ENCODE results near the gene TMX2. TPM values are rescaled to one million over a fixed set of nuclear protein-coding genes. Genes with fewer than 3 reads are reported as not detected.

The TMX2 gene
- total RNA-seq, 1 experiment from 2014 or later, result 93.9 TPM

DNA sequence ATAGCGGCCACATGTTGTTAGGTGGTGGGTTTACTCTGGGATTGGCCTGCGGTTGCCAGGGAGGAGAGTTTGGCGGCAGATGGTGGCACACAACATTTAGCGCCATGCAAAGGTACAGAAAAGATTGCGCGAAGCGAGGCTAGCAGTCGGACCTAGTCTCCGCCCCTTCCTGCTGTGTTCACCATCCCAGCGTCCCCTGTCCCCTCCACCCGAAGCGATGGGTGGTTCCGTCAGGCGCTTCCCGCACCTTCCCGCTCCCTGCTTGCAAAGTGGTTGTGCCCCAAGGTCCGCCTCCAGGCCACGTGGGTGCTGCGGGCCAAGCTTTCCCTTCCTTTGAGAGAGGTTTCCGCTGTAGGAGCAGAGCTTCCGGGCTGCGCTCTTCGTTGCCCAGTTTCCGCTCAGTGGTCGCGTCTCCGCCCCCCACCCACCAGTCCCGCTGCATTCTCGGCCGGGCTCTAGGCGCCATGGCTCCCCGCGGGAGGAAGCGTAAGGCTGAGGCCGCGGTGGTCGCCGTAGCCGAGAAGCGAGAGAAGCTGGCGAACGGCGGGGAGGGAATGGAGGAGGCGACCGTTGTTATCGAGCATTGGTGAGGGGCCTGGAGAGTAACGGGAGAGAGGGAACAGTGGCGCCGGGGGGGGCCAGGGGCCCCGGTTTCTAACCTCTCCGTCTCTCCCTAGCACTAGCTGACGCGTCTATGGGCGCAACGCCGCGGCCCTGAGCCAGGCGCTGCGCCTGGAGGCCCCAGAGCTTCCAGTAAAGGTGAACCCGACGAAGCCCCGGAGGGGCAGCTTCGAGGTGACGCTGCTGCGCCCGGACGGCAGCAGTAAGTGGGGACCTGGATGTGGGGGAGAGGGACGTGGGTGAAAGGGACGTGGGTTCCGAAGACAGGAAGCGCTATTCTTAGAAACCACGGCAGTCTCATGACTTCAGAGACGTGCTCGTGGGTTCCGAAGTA lies 29.0 kb downstream of the TMX2 start, which contains the start of gene SELENOH:
Gene SELENOH (plus strand): TSS at position 360 of the 955 bp plus-strand sequence. CDS start 105 bp downstream, at position 465.
- H3K4me2 ChIP-seq (ENCODE audit: low read length), result peak within 1 kb of the TSS; percentile 82
- DNase-seq (ENCODE audit: low read depth, low spot score) (peak; percentile 94), ATAC-seq (peak; percentile 95)
- RAD21 ChIA-PET (ENCODE audit: low non-redundant PET in 1 of 2, low total read pairs in 2 of 2, uncharacterized antibody in 2 of 2, unreplicated experiment in 2 of 2), result interaction anchor here (0.6 to 1.3 kb wide), 4 partner anchors 14 to 59 kb away, joined by 3 to 4 read pairs (median 3); no protein-coding TSS in a partner anchor
- H3K9me2 ChIP-seq (ENCODE audit: insufficient read depth), result no peaks in the 10 kb centered on the region
- POLR2A ChIA-PET, result interaction anchor here (0.5 to 1.6 kb wide), 8 partner anchors 10 to 66 kb away, joined by 3 to 10 read pairs (median 6); partner anchors contain the start of genes BTBD18, MED19 and TMX2
- H3K9ac ChIP-seq (ENCODE audit: low read length), result peak within 1 kb of the TSS; percentile 96
- no TSS peak for BruUV-seq (replicated peaks)
- CTCF ChIA-PET, result interaction anchor here (0.6 to 1.7 kb wide), 4 partner anchors 10 to 762 kb away, joined by 3 to 13 read pairs (median 4); partner anchors contain the start of gene BTBD18
- peak within 1 kb of the TSS; percentile 95 to 97 for H3K4me3 ChIP-seq (replicated peaks in 1 of 2; ENCODE audit: low read depth in 1 of 2, low read length in 2 of 2)
- no peaks in the 10 kb centered on the region for H4K20me1 ChIP-seq (ENCODE audit: insufficient read depth)
- intact Hi-C loops (cut with micrococcal nuclease), result loop anchor here (1.0 to 5.0 kb wide), 2 partner anchors 29 to 771 kb away; partner anchors contain the start of genes MED19 and TMX2
- peak within 1 kb of the TSS; percentile 76 for H3K27ac ChIP-seq (ENCODE audit: low read depth, low read length)
- H2AFZ ChIP-seq (ENCODE audit: low read depth, low read length, poor library complexity, severe bottlenecking), result no peak within 1 kb of the TSS
- H3K9me3 ChIP-seq (ENCODE audit: control insufficient read depth in 1 of 2, insufficient read depth in 1 of 2, low read depth in 1 of 2, low read length in 2 of 2), result no peaks in the 10 kb centered on the region
- peaks cover 49% of the 10 kb centered on the region for H3K79me2 ChIP-seq (ENCODE audit: insufficient read depth, low read length)
- peaks cover 0 to 17% of the 10 kb centered on the region in 2 experiments; a peak in 2 of 4 replicates for H3K4me1 ChIP-seq (ENCODE audit: control insufficient read depth in 1 of 2, insufficient read depth in 2 of 2, low read length in 2 of 2)
- no peaks in the 10 kb centered on the region for H3K27me3 ChIP-seq (ENCODE audit: insufficient read depth, low read length)
- H3K36me3 ChIP-seq (ENCODE audit: control insufficient read depth in 1 of 2, insufficient read depth in 2 of 2, low read length in 2 of 2), result peaks cover 18 to 50% of the 10 kb centered on the region in 2 experiments
- peak; percentile 95 for TF ChIP-seq SP1 (IDR thresholded peaks at IDR 0.05; ENCODE audit: low read depth)
- TF ChIP-seq, protein P1, sequence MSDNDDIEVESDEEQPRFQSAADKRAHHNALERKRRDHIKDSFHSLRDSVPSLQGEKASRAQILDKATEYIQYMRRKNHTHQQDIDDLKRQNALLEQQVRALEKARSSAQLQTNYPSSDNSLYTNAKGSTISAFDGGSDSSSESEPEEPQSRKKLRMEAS (IDR thresholded peaks at IDR 0.05), result peak; percentile 99
- no peak for TF ChIP-seq EZH2 (IDR thresholded peaks at IDR 0.05)
- TF ChIP-seq ZFX (IDR thresholded peaks at IDR 0.05), result peak; percentile 37; the same call in 1 of the 2 replicates
- no peak for TF ChIP-seq RAD21 (IDR thresholded peaks at IDR 0.05; ENCODE audit: low read depth)
- TF ChIP-seq SRF (IDR thresholded peaks at IDR 0.05; ENCODE audit: low read depth), result peak; percentile 83
- TF ChIP-seq CBX3 (IDR thresholded peaks at IDR 0.05; ENCODE audit: low read depth), result peak; percentile 99
- no peak for TF ChIP-seq ZNF274 (IDR thresholded peaks at IDR 0.05; ENCODE audit: low read depth, low read length)
- TF ChIP-seq, protein P2, sequence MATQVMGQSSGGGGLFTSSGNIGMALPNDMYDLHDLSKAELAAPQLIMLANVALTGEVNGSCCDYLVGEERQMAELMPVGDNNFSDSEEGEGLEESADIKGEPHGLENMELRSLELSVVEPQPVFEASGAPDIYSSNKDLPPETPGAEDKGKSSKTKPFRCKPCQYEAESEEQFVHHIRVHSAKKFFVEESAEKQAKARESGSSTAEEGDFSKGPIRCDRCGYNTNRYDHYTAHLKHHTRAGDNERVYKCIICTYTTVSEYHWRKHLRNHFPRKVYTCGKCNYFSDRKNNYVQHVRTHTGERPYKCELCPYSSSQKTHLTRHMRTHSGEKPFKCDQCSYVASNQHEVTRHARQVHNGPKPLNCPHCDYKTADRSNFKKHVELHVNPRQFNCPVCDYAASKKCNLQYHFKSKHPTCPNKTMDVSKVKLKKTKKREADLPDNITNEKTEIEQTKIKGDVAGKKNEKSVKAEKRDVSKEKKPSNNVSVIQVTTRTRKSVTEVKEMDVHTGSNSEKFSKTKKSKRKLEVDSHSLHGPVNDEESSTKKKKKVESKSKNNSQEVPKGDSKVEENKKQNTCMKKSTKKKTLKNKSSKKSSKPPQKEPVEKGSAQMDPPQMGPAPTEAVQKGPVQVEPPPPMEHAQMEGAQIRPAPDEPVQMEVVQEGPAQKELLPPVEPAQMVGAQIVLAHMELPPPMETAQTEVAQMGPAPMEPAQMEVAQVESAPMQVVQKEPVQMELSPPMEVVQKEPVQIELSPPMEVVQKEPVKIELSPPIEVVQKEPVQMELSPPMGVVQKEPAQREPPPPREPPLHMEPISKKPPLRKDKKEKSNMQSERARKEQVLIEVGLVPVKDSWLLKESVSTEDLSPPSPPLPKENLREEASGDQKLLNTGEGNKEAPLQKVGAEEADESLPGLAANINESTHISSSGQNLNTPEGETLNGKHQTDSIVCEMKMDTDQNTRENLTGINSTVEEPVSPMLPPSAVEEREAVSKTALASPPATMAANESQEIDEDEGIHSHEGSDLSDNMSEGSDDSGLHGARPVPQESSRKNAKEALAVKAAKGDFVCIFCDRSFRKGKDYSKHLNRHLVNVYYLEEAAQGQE (IDR thresholded peaks at IDR 0.05; ENCODE audit: low read depth), result no peak
- peak; percentile 65 for TF ChIP-seq YY1 (IDR thresholded peaks at IDR 0.05; ENCODE audit: extremely low read depth, insufficient replicate concordance, low read depth, low read length)
- TF ChIP-seq FOSL1 (IDR thresholded peaks at IDR 0.05; ENCODE audit: low read depth), result no peak
- peak; percentile 63; the same call in 1 of the 2 replicates for TF ChIP-seq EGR1 (IDR thresholded peaks at IDR 0.05; ENCODE audit: low read depth)
- TF ChIP-seq EZH2phosphoT487 (IDR thresholded peaks at IDR 0.05; ENCODE audit: borderline replicate concordance), result no peak
- TF ChIP-seq, protein P3, sequence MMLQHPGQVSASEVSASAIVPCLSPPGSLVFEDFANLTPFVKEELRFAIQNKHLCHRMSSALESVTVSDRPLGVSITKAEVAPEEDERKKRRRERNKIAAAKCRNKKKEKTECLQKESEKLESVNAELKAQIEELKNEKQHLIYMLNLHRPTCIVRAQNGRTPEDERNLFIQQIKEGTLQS (IDR thresholded peaks at IDR 0.05), result no peak; the same call in 1 of the 2 replicates
- TF ChIP-seq POLR2A (IDR thresholded peaks at IDR 0.05; ENCODE audit: borderline replicate concordance, extremely low read depth, insufficient read depth, insufficient read length), result peak; percentile 62
- peak; percentile 65; the same call in 1 of the 2 replicates for TF ChIP-seq ELF1 (IDR thresholded peaks at IDR 0.05; ENCODE audit: borderline replicate concordance, low read depth)
- TF ChIP-seq CEBPB (IDR thresholded peaks at IDR 0.05; ENCODE audit: low read depth), result no peak; the same call in 1 of the 2 replicates
- TF ChIP-seq, protein P4, sequence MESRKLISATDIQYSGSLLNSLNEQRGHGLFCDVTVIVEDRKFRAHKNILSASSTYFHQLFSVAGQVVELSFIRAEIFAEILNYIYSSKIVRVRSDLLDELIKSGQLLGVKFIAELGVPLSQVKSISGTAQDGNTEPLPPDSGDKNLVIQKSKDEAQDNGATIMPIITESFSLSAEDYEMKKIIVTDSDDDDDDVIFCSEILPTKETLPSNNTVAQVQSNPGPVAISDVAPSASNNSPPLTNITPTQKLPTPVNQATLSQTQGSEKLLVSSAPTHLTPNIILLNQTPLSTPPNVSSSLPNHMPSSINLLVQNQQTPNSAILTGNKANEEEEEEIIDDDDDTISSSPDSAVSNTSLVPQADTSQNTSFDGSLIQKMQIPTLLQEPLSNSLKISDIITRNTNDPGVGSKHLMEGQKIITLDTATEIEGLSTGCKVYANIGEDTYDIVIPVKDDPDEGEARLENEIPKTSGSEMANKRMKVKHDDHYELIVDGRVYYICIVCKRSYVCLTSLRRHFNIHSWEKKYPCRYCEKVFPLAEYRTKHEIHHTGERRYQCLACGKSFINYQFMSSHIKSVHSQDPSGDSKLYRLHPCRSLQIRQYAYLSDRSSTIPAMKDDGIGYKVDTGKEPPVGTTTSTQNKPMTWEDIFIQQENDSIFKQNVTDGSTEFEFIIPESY (IDR thresholded peaks at IDR 0.05; ENCODE audit: extremely low read depth, insufficient replicate concordance, low read length), result peak; percentile 82
- TF ChIP-seq TCF7L2 (IDR thresholded peaks at IDR 0.05; ENCODE audit: borderline replicate concordance, extremely low read depth, insufficient read depth, insufficient read length), result peak; percentile 69
- peak; percentile 83; the same call in 1 of the 2 replicates for TF ChIP-seq SIN3A (IDR thresholded peaks at IDR 0.05; ENCODE audit: low read depth)
- TF ChIP-seq JUND (IDR thresholded peaks at IDR 0.05), result peak; percentile 62
